ENCODE data around the gene GMPR2.

- TF ChIP-seq CTCF (IDR thresholded peaks at IDR 0.05; ENCODE audit: insufficient read depth, low read length) = no peak
- peak; percentile 37 for TF ChIP-seq REST (IDR thresholded peaks at IDR 0.05; ENCODE audit: insufficient replicate concordance, low read depth)
These were observed 44.3 kb upstream of the GMPR2 start, which contains the start of gene IPO4 for GRCh38 chr14:24188251-24189058.

All from HL-60 (cell line).